ENCODE measurements around the gene NMU. TPM values are rescaled to one million over a fixed set of nuclear protein-coding genes. Genes with fewer than 3 reads are reported as not detected.

The NMU gene
- polyA plus RNA-seq, 1 experiment: not detected

DNA sequence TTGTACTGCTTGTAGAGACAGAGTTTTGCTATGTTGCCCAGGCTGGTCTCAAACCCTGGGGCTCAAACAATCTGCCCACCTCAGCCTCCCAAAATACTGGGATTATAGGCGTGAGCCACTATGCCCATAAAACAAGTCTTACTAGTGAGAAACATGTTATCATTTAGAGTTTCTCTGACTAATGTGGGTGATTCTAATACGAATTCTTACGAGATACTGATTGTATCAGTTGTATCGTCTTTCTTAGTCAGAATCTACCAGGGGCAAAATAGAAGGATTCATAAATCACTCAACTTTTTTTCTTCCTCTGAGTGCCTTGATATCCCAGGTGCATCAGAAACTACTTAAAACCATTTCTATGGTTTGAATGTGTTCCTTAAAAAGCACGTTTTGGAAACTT lies 14.4 kb upstream of the NMU start:
- POLR2A ChIA-PET: no interaction called here
- no peaks in the 10 kb centered on the region for H3K36me3 ChIP-seq (ENCODE audit: control insufficient read depth, insufficient read depth, low read length)
- no peak for DNase-seq (ENCODE audit: low read depth)
- H3K4me3 ChIP-seq (ENCODE audit: low read depth, low read length): no peak overlapping the region
- CTCF ChIA-PET: no interaction called here
- H3K27me3 ChIP-seq (ENCODE audit: control insufficient read depth, insufficient read depth, low read length): no peaks in the 10 kb centered on the region
- TF ChIP-seq, protein P1, sequence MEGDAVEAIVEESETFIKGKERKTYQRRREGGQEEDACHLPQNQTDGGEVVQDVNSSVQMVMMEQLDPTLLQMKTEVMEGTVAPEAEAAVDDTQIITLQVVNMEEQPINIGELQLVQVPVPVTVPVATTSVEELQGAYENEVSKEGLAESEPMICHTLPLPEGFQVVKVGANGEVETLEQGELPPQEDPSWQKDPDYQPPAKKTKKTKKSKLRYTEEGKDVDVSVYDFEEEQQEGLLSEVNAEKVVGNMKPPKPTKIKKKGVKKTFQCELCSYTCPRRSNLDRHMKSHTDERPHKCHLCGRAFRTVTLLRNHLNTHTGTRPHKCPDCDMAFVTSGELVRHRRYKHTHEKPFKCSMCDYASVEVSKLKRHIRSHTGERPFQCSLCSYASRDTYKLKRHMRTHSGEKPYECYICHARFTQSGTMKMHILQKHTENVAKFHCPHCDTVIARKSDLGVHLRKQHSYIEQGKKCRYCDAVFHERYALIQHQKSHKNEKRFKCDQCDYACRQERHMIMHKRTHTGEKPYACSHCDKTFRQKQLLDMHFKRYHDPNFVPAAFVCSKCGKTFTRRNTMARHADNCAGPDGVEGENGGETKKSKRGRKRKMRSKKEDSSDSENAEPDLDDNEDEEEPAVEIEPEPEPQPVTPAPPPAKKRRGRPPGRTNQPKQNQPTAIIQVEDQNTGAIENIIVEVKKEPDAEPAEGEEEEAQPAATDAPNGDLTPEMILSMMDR (IDR thresholded peaks at IDR 0.05; ENCODE audit: insufficient read depth, low read depth, low read length): no peak

DNA sequence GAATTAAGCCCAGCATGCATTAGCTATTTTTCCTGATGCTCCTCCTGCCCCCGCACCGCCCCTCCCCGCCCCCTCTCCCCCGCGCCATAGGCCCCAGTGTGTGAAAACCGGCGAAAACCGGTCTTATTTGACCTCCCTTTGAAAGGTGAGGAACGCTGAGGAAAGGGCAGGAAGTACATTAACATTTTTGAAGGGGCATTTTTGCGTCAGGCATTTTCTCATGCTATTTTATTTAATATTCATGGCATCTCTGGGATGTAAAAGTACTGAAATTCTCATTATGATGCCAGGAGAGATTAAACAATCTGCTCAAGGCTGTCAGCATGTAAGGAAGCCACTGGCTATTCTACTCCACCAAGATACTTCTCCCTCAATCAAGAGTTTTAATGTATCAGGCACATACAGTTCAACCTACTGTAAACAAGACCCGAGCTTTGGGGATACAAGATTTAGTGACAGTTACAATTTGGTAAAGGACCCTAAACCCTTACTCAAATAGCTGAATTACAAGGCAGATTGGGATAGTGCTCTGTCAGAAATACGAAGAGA lies 1.2 kb upstream of the NMU start:
- peaks cover 17% of the 10 kb centered on the region for H3K27me3 ChIP-seq (ENCODE audit: control insufficient read depth, insufficient read depth, low read length)
- TF ChIP-seq, protein P1 (IDR thresholded peaks at IDR 0.05; ENCODE audit: insufficient read depth, low read depth, low read length): no peak
- no peak overlapping the region for H3K4me3 ChIP-seq (ENCODE audit: low read depth, low read length)
- CTCF ChIA-PET: interaction anchor here (0.6 to 0.7 kb wide), 2 partner anchors 28 to 160 kb away, joined by 3 read pairs; no protein-coding TSS in a partner anchor
- no peak for DNase-seq (ENCODE audit: low read depth)
- POLR2A ChIA-PET: no interaction called here
- no peaks in the 10 kb centered on the region for H3K36me3 ChIP-seq (ENCODE audit: control insufficient read depth, insufficient read depth, low read length)

DNA sequence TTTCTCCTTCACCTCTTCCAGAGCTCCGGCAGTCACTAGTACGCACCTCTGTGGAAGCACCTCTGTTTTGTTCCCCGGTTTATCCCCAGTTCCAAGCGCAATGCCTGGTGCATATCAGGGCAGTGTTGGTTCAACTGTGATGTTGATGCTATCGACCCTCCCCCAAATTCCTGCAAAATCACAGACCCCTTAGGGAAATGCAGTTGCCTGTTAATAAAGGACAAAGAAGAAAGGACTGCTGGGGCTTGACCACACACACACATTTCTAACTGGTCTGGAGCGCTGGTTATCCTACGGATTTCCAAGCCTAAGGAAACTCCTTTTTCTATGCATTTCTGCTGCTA lies 530 bp upstream of the NMU start:
- peaks cover 17% of the 10 kb centered on the region for H3K27me3 ChIP-seq (ENCODE audit: control insufficient read depth, insufficient read depth, low read length)
- no peak for DNase-seq (ENCODE audit: low read depth)
- CTCF ChIA-PET: no interaction called here
- POLR2A ChIA-PET: no interaction called here
- H3K4me3 ChIP-seq (ENCODE audit: low read depth, low read length): no peak overlapping the region
- TF ChIP-seq, protein P1 (IDR thresholded peaks at IDR 0.05; ENCODE audit: insufficient read depth, low read depth, low read length): no peak
- no peaks in the 10 kb centered on the region for H3K36me3 ChIP-seq (ENCODE audit: control insufficient read depth, insufficient read depth, low read length)

- Histone ChIP-seq H3K27me3 (ENCODE audit: control insufficient read depth, insufficient read depth, low read length) (peaks cover 17% of the 10 kb centered on the region), H3K4me3 (ENCODE audit: low read depth, low read length) (no peak overlapping the region), H3K36me3 (ENCODE audit: control insufficient read depth, insufficient read depth, low read length) (no peaks in the 10 kb centered on the region)
- ChIA-PET POLR2A (no interaction called here), CTCF (no interaction called here)
- TF ChIP-seq, protein P1 (IDR thresholded peaks at IDR 0.05; ENCODE audit: insufficient read depth, low read depth, low read length): no peak
- DNase-seq (ENCODE audit: low read depth): no peak
Observed at GRCh38 chr4:55635282-55635681, 816 bp downstream of the NMU start.

GRCh38 chr4:55634417-55635128 lies 1.5 kb downstream of the NMU start:
- POLR2A ChIA-PET: no interaction called here
- H3K27me3 ChIP-seq (ENCODE audit: control insufficient read depth, insufficient read depth, low read length): peaks cover 17% of the 10 kb centered on the region
- no peaks in the 10 kb centered on the region for H3K36me3 ChIP-seq (ENCODE audit: control insufficient read depth, insufficient read depth, low read length)
- no peak for DNase-seq (ENCODE audit: low read depth)
- H3K4me3 ChIP-seq (ENCODE audit: low read depth, low read length): no peak overlapping the region
- CTCF ChIA-PET: no interaction called here
- TF ChIP-seq, protein P1 (IDR thresholded peaks at IDR 0.05; ENCODE audit: insufficient read depth, low read depth, low read length): no peak
